ENCODE data around the gene BECN2. TPM values are rescaled to one million over a fixed set of nuclear protein-coding genes. Genes with fewer than 3 reads are reported as not detected.
"Not testable (repeated sequence)": the region's sequence is repeated elsewhere in the genome, so short reads cannot be mapped to it uniquely, and the experiment has no call there.

The BECN2 gene
- polyA plus RNA-seq, 2 of the 4 experiments (the other 2 are of a cell fraction) = not detected

DNA sequence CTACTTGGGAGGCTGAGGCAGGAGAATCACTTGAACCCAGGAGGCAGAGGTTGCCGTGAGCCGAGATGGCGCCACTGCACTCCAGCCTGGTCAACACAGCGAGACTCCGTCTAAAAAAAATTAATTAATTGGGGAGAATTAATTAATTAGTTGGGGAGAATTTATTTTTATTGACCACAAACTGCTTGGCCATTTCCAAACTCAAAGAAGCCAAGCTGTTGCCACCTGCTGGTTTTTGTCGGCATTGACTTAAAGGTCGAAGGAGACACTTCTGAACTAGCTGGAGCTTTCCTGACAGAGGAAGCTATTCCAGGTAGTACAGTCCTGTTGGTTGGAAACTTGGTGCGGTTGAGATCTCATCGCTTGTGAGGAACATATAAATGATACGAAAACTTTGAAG is 28.2 kb downstream of the BECN2 start:
- FAIRE-seq (peak; percentile 67), DNase-seq (ENCODE audit: low read depth in 1 of 2, low spot score in 1 of 2) (peak; percentile 62 to 76), ATAC-seq (peak; percentile 75 to 80; a peak in 5 of 6 replicates)
- Histone ChIP-seq H3K4me3 (no peak overlapping the region), H3K4me1 (peaks cover 19% of the 10 kb centered on the region; the same call in 2 of the 3 replicates), H3K9me3 (no peaks in the 10 kb centered on the region), H3K27ac (no peak overlapping the region), H3K4me2 (no peak overlapping the region)
- ChIA-PET CTCF (interaction anchor here (0.6 to 7.8 kb wide), 20 partner anchors 8 to 1013 kb away, joined by 3 to 80 read pairs (median 4); partner anchors contain the start of genes BECN2 and MAP1LC3C), POLR2A (interaction anchor here (0.7 kb wide), 1 partner anchor 345 kb away, joined by 4 read pairs; the partner anchor contains the start of genes CHML and OPN3)
- TF ChIP-seq, protein P1, sequence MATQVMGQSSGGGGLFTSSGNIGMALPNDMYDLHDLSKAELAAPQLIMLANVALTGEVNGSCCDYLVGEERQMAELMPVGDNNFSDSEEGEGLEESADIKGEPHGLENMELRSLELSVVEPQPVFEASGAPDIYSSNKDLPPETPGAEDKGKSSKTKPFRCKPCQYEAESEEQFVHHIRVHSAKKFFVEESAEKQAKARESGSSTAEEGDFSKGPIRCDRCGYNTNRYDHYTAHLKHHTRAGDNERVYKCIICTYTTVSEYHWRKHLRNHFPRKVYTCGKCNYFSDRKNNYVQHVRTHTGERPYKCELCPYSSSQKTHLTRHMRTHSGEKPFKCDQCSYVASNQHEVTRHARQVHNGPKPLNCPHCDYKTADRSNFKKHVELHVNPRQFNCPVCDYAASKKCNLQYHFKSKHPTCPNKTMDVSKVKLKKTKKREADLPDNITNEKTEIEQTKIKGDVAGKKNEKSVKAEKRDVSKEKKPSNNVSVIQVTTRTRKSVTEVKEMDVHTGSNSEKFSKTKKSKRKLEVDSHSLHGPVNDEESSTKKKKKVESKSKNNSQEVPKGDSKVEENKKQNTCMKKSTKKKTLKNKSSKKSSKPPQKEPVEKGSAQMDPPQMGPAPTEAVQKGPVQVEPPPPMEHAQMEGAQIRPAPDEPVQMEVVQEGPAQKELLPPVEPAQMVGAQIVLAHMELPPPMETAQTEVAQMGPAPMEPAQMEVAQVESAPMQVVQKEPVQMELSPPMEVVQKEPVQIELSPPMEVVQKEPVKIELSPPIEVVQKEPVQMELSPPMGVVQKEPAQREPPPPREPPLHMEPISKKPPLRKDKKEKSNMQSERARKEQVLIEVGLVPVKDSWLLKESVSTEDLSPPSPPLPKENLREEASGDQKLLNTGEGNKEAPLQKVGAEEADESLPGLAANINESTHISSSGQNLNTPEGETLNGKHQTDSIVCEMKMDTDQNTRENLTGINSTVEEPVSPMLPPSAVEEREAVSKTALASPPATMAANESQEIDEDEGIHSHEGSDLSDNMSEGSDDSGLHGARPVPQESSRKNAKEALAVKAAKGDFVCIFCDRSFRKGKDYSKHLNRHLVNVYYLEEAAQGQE (IDR thresholded peaks at IDR 0.05) = no peak
- TF ChIP-seq, protein P2, sequence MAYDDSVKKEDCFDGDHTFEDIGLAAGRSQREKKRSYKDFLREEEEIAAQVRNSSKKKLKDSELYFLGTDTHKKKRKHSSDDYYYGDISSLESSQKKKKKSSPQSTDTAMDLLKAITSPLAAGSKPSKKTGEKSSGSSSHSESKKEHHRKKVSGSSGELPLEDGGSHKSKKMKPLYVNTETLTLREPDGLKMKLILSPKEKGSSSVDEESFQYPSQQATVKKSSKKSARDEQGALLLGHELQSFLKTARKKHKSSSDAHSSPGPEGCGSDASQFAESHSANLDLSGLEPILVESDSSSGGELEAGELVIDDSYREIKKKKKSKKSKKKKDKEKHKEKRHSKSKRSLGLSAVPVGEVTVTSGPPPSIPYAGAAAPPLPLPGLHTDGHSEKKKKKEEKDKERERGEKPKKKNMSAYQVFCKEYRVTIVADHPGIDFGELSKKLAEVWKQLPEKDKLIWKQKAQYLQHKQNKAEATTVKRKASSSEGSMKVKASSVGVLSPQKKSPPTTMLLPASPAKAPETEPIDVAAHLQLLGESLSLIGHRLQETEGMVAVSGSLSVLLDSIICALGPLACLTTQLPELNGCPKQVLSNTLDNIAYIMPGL (CRISPR knock-in tag; IDR thresholded peaks at IDR 0.05; ENCODE audit: borderline replicate concordance) = no peak
- TF ChIP-seq, protein P3, sequence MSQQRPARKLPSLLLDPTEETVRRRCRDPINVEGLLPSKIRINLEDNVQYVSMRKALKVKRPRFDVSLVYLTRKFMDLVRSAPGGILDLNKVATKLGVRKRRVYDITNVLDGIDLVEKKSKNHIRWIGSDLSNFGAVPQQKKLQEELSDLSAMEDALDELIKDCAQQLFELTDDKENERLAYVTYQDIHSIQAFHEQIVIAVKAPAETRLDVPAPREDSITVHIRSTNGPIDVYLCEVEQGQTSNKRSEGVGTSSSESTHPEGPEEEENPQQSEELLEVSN (IDR thresholded peaks at IDR 0.05; ENCODE audit: borderline replicate concordance, low read depth) = no peak
- TF ChIP-seq SREBF2 (IDR thresholded peaks at IDR 0.05) (no peak), KDM5A (IDR thresholded peaks at IDR 0.05) (no peak), CTCF (IDR thresholded peaks at IDR 0.05) (peak; percentile 55), BCL3 (IDR thresholded peaks at IDR 0.05) (no peak), HEYL (CRISPR knock-in tag; IDR thresholded peaks at IDR 0.05) (no peak), ZSCAN20 (CRISPR knock-in tag; IDR thresholded peaks at IDR 0.05) (no peak), RAD21 (conservative IDR thresholded peaks at IDR 0.05 in 1 of 2, IDR thresholded peaks at IDR 0.05 in 1 of 2) (peak; percentile 47 to 62; a peak in 4 of 5 replicates), SMC3 (IDR thresholded peaks at IDR 0.05) (peak; percentile 65)
- WGBS (ENCODE audit: missing lambda C conversion rate) = 35% methylated on average over 10 of the region's 10 CpGs

DNA sequence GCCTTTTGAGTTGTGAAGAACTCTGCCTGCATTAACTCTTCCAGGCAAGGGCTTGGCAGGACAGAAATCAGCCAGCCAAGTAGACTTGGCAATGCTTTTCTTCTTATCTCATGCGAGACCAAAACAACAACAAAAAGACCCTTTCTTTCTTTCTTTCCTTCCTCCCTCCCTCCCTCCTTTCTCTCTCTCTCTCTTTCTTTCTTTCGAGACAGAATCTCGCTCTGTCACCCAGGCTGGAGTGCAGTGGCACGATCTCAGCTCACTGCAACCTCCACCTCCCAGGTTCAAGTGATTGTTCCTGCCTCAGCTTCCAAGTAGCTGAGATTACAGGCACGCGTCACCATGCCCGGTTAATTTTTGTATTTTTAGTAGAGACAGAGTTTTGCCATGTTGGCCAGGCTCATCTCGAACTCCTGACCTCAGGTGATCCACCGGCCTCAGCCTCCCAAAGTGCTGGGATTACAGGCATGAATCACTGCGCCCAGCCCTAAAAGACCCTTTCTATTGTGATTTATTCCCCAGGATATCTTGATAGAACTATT is 30.9 kb downstream of the BECN2 start:
- H3K9me3 ChIP-seq; POLR2A ChIA-PET; H3K4me2 ChIP-seq; DNase-seq (ENCODE audit: low read depth in 1 of 2, low spot score in 1 of 2); H3K4me3 ChIP-seq; FAIRE-seq; H3K27ac ChIP-seq; ATAC-seq: not testable (repeated sequence)
- peaks cover 22% of the 10 kb centered on the region; the same call in 2 of the 3 replicates for H3K4me1 ChIP-seq
- CTCF ChIA-PET = interaction anchor here (1.5 to 7.8 kb wide), 3 partner anchors 10 to 458 kb away, joined by 3 to 80 read pairs (median 75); partner anchors contain the start of gene MAP1LC3C
- WGBS (ENCODE audit: missing lambda C conversion rate) = 85% methylated on average over 10 of the region's 10 CpGs

Data from A549 (cell line).